GM23248 (cell line): ENCODE measurements around the gene EAPP. TPM values are rescaled to one million over a fixed set of nuclear protein-coding genes. Genes with fewer than 3 reads are reported as not detected.
"Not testable (repeated sequence)": the region's sequence is repeated elsewhere in the genome, so short reads cannot be mapped to it uniquely, and the experiment has no call there.

ENCODE experiments used
- DNase-seq: peaks from one replicate; pipeline ENCODE4 v3.0.0-alpha.2; 2015
- H2AFZ ChIP-seq: fragments of 200-600 bp; sonication (generic); 2 replicates; pipeline ENCODE4 v1.6.1; 2016; ENCODE audit warnings: antibody characterized with exemption
- H3F3A ChIP-seq: fragments of 200-600 bp; sonication (generic); 2 replicates; pipeline ENCODE4 v1.6.1; 2016; ENCODE audit warnings: mild to moderate bottlenecking, antibody characterized with exemption, mixed run types; ENCODE audit not compliant: insufficient read depth
- H3K27ac ChIP-seq: fragments of 200-600 bp; sonication (generic); 2 replicates; pipeline ENCODE4 v1.5.1; 2016; ENCODE audit warnings: mild to moderate bottlenecking
- H3K27me3 ChIP-seq: fragments of 200-600 bp; sonication (generic); replicated peaks from 2 replicates; pipeline ENCODE4 v1.6.1; 2016; ENCODE audit warnings: mild to moderate bottlenecking; ENCODE audit not compliant: insufficient read depth
- H3K36me3 ChIP-seq: fragments of 200-600 bp; sonication (generic); 2 replicates; pipeline ENCODE4 v1.6.1; 2016; ENCODE audit warnings: low read depth, mild to moderate bottlenecking
- H3K4me1 ChIP-seq: fragments of 200-600 bp; sonication (generic); 2 replicates; pipeline ENCODE4 v1.6.1; 2016; ENCODE audit warnings: mild to moderate bottlenecking; ENCODE audit not compliant: insufficient read depth
- H3K4me2 ChIP-seq: fragments of 200-600 bp; sonication (generic); one replicate; pipeline ENCODE4 v1.6.1; 2016; ENCODE audit warnings: mild to moderate bottlenecking; ENCODE audit not compliant: unreplicated experiment
- H3K4me3 ChIP-seq: fragments of 200-600 bp; sonication (generic); 2 replicates; pipeline ENCODE4 v1.5.1; 2016; ENCODE audit warnings: mild to moderate bottlenecking
- H3K79me2 ChIP-seq: fragments of 200-600 bp; sonication (generic); 2 replicates; pipeline ENCODE4 v1.6.1; 2016; ENCODE audit warnings: mild to moderate bottlenecking; ENCODE audit not compliant: insufficient read depth
- H3K9ac ChIP-seq: fragments of 200-600 bp; sonication (generic); 2 replicates; pipeline ENCODE4 v1.6.1; 2016; ENCODE audit warnings: mild to moderate bottlenecking
- H3K9me2 ChIP-seq: fragments of 200-600 bp; sonication (generic); 2 replicates; pipeline ENCODE4 v1.6.1; 2016; ENCODE audit warnings: mixed run types, mild to moderate bottlenecking, moderate library complexity; ENCODE audit not compliant: insufficient read depth
- H3K9me3 ChIP-seq: fragments of 200-600 bp; sonication (generic); one replicate; pipeline ENCODE4 v1.6.1; 2017; ENCODE audit warnings: low read depth
- H4K20me1 ChIP-seq: fragments of 200-600 bp; sonication (generic); 2 replicates; pipeline ENCODE4 v1.6.0; 2016; ENCODE audit not compliant: insufficient read depth
- EZH2 ChIP-seq: fragments of 200-600 bp; sonication (generic); IDR thresholded peaks from 2 replicates; pipeline ENCODE4 v1.6.1; 2018; ENCODE audit warnings: antibody characterized with exemption, mild to moderate bottlenecking; ENCODE audit not compliant: insufficient read depth, poor library complexity, severe bottlenecking
- EZH2phosphoT487 ChIP-seq: fragments of 200-600 bp; sonication (generic); IDR thresholded peaks from 2 replicates; pipeline ENCODE4 v1.6.1; 2018; ENCODE audit warnings: antibody characterized with exemption, moderate library complexity, mild to moderate bottlenecking, low read depth; ENCODE audit not compliant: insufficient read depth
- WGBS, 2 experiments: methylation state at CpG; one replicate each; pipeline ENCODE4 v1.1.6; 2015 to 2017; ENCODE audit warnings: low lambda C conversion rate in 2 of 2, low coverage in 1 of 2; ENCODE audit errors: missing lambda C conversion rate in 2 of 2; 5-methylcytosine and 5-hydroxymethylcytosine counted together
- in situ Hi-C: fragments of 300-500 bp; cut with MboI; formaldehyde crosslinking; loops from 2 replicates; pipeline ENCODE4 v1.15.0; 2020
- polyA plus RNA-seq: library from polyadenylated mRNA; unstranded; fragments of >200 nt; fragmentation: Nextera tagmentation; extraction: Ambion mirVana; gene quantifications from 2 replicates; pipeline ENCODE4 v1.2.1, GENCODE V29; 2016
- total RNA-seq: library from RNA; depleted of rRNA; stranded (reverse); fragments of >200 nt; shearing (Covaris generic); gene quantifications from 2 replicates; pipeline ENCODE4 v1.2.3, GENCODE V29; 2014

EAPP gene
- total and polyA plus RNA-seq, 2 experiments from 2014 or later = 42.7 to 56.1 TPM

GRCh38 chr14:34482463-34482862 is 57.0 kb downstream of the EAPP start:
- DNase-seq = no peak
- no peak overlapping the region for H3K4me3 ChIP-seq
- no peak overlapping the region for H3K4me2 ChIP-seq
- H3K9me3 ChIP-seq = no peaks in the 10 kb centered on the region
- TF ChIP-seq EZH2phosphoT487 (no peak), EZH2 (no peak)
- H3K9ac ChIP-seq = no peak overlapping the region
- in situ Hi-C loops = no loop called here
- H4K20me1 ChIP-seq = no peaks in the 10 kb centered on the region
- no peaks in the 10 kb centered on the region for H3K27me3 ChIP-seq
- no peaks in the 10 kb centered on the region for H3K79me2 ChIP-seq
- WGBS, 2 experiments = 86 to 93% methylated on average over 2 of the region's 2 CpGs
- H3K9me2 ChIP-seq = no peaks in the 10 kb centered on the region
- H3F3A ChIP-seq = no peaks in the 10 kb centered on the region
- no peak overlapping the region for H3K27ac ChIP-seq
- no peak overlapping the region for H2AFZ ChIP-seq
- no peaks in the 10 kb centered on the region for H3K4me1 ChIP-seq
- no peaks in the 10 kb centered on the region for H3K36me3 ChIP-seq

GRCh38 chr14:34479694-34480093 is 59.8 kb downstream of the EAPP start:
- Histone ChIP-seq H3K4me1 (no peaks in the 10 kb centered on the region), H3K79me2 (no peaks in the 10 kb centered on the region), H3K36me3 (no peaks in the 10 kb centered on the region), H3K4me2 (no peak overlapping the region), H3F3A (no peaks in the 10 kb centered on the region), H2AFZ (no peak overlapping the region), H3K9ac (no peak overlapping the region), H3K9me2 (no peaks in the 10 kb centered on the region), H3K9me3 (no peaks in the 10 kb centered on the region), H3K27ac (no peak overlapping the region), H3K27me3 (no peaks in the 10 kb centered on the region), H3K4me3 (no peak overlapping the region), H4K20me1 (no peaks in the 10 kb centered on the region)
- 94 to 97% methylated on average over 4 of the region's 4 CpGs for WGBS, 2 experiments
- no peak for DNase-seq
- TF ChIP-seq EZH2phosphoT487 (no peak), EZH2 (no peak)
- in situ Hi-C loops = no loop called here

GRCh38 chr14:34478261-34478660 is 61.2 kb downstream of the EAPP start:
- no peaks in the 10 kb centered on the region for H3F3A ChIP-seq
- WGBS, 2 experiments = 100% methylated on average over 1 of the region's 1 CpG
- TF ChIP-seq EZH2 (no peak), EZH2phosphoT487 (no peak)
- no peaks in the 10 kb centered on the region for H3K9me3 ChIP-seq
- H2AFZ ChIP-seq = no peak overlapping the region
- in situ Hi-C loops = no loop called here
- no peak overlapping the region for H3K4me2 ChIP-seq
- H3K36me3 ChIP-seq = no peaks in the 10 kb centered on the region
- no peaks in the 10 kb centered on the region for H3K27me3 ChIP-seq
- H3K4me3 ChIP-seq = no peak overlapping the region
- no peak overlapping the region for H3K27ac ChIP-seq
- H3K4me1 ChIP-seq = no peaks in the 10 kb centered on the region
- H3K9me2 ChIP-seq = no peaks in the 10 kb centered on the region
- no peaks in the 10 kb centered on the region for H3K79me2 ChIP-seq
- H3K9ac ChIP-seq = no peak overlapping the region
- no peak for DNase-seq
- H4K20me1 ChIP-seq = no peaks in the 10 kb centered on the region

GRCh38 chr14:34476036-34476435 is 63.5 kb downstream of the EAPP start:
- H3K36me3 ChIP-seq, H3K27me3 ChIP-seq, H3K9ac ChIP-seq, in situ Hi-C loops, H3K79me2 ChIP-seq, H3K4me2 ChIP-seq, H3F3A ChIP-seq, H3K9me3 ChIP-seq, H3K27ac ChIP-seq, H3K4me1 ChIP-seq, H3K4me3 ChIP-seq, H3K9me2 ChIP-seq, DNase-seq, H4K20me1 ChIP-seq, H2AFZ ChIP-seq: not testable (repeated sequence)
- 84 to 100% methylated on average over 1 to 31 of the region's 31 CpGs for WGBS, 2 experiments

- H3K36me3 ChIP-seq = no peaks in the 10 kb centered on the region
- H3K9me2 ChIP-seq = no peaks in the 10 kb centered on the region
- H3K9ac ChIP-seq = no peak overlapping the region
- H3F3A ChIP-seq = no peaks in the 10 kb centered on the region
- TF ChIP-seq EZH2phosphoT487 (no peak), EZH2 (no peak)
- H3K79me2 ChIP-seq = no peaks in the 10 kb centered on the region
- no peak overlapping the region for H3K4me3 ChIP-seq
- in situ Hi-C loops = no loop called here
- H3K4me2 ChIP-seq = no peak overlapping the region
- no peaks in the 10 kb centered on the region for H4K20me1 ChIP-seq
- no peak overlapping the region for H3K27ac ChIP-seq
- DNase-seq = no peak
- no peaks in the 10 kb centered on the region for H3K9me3 ChIP-seq
- 62 to 86% methylated on average over 3 to 6 of the region's 6 CpGs for WGBS, 2 experiments
- no peaks in the 10 kb centered on the region for H3K27me3 ChIP-seq
- H2AFZ ChIP-seq = no peak overlapping the region
- H3K4me1 ChIP-seq = no peaks in the 10 kb centered on the region
Observed at GRCh38 chr14:34475163-34475562, 64.3 kb downstream of the EAPP start.
